ENCODE data around the gene POP7.

Gene POP7

DNA sequence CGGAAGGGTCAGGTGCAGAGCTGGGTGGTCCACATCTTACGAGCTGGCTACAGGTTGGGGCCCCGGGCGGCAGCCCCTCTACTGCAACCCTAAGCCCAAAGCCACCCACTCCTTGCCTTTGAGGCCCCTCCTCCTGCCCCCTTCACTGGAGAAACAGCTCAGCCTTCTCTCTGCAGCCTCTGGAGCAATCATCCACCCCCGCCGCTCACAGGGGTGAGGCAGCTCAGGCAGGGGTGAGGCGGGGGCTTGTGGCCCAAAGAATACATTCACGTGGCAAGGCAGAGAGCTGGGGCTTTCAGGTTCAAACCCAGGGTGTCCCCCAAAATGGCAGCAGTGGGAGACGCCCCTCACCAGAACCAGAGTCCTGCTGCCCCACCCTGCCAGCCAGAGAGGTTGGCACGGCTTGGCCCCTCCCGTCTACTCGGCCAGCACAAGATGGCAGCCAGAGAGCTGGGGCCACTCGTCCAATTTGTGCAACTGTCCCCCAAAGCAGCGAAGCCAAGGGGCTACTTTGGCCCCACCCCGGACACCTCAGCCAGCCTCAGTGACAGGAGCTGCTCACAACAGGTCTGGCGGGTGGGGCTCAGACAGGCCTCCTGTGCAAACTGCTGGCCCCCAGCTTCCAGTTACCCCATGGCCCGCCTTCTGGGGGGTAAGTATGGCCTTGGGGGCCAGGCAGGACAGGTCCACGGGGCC, 25.2 kb upstream of the POP7 start:
- no peak overlapping the region for H3K4me3 ChIP-seq (replicated peaks in 1 of 2; ENCODE audit: low read depth in 2 of 2, low read length in 2 of 2)
- no peak for DNase-seq (ENCODE audit: low read depth in 2 of 2)
- TF ChIP-seq, protein P1, sequence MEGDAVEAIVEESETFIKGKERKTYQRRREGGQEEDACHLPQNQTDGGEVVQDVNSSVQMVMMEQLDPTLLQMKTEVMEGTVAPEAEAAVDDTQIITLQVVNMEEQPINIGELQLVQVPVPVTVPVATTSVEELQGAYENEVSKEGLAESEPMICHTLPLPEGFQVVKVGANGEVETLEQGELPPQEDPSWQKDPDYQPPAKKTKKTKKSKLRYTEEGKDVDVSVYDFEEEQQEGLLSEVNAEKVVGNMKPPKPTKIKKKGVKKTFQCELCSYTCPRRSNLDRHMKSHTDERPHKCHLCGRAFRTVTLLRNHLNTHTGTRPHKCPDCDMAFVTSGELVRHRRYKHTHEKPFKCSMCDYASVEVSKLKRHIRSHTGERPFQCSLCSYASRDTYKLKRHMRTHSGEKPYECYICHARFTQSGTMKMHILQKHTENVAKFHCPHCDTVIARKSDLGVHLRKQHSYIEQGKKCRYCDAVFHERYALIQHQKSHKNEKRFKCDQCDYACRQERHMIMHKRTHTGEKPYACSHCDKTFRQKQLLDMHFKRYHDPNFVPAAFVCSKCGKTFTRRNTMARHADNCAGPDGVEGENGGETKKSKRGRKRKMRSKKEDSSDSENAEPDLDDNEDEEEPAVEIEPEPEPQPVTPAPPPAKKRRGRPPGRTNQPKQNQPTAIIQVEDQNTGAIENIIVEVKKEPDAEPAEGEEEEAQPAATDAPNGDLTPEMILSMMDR (IDR thresholded peaks at IDR 0.05; ENCODE audit: low read depth, low read length): no peak

DNA sequence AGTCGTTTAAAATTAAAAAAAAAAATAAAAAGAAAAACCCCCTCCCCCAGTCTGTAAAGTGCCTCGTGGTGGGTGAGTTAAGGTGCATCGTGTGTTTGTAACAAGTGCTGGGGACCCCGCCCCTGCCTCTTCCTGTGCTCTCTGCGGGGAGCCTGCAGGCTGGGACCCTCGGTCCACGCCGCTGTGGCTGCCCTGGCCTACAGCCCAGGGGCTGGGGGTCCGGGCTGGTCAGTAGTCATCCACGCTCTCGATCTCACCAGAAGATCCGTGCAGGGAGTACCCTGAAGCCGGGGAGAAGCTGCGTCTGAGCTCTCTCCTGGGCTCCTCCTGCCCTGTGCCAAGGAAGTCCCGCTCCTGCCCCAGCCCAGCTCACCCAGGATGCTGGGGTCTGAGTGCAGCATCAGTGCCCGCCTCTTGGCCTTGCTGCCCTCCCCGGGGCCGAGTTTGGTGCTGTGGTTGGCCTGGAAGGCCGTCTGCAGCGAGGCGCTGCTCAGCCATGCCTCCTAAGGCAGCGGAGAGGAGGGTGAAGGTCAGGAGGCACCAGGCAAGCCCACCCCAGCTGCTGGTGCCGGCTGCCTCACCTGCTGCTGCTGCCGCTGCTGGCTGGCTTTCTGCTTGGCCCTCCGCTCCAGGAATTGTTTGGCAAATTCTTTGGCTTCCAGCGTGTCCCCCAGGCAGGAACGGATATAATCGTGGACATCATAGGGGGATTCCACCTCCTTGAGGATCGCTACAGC, 24.3 kb upstream of the POP7 start:
- no peak overlapping the region for H3K4me3 ChIP-seq (replicated peaks in 1 of 2; ENCODE audit: low read depth in 2 of 2, low read length in 2 of 2)
- TF ChIP-seq, protein P1 (IDR thresholded peaks at IDR 0.05; ENCODE audit: low read depth, low read length): no peak
- no peak for DNase-seq (ENCODE audit: low read depth in 2 of 2)

DNA sequence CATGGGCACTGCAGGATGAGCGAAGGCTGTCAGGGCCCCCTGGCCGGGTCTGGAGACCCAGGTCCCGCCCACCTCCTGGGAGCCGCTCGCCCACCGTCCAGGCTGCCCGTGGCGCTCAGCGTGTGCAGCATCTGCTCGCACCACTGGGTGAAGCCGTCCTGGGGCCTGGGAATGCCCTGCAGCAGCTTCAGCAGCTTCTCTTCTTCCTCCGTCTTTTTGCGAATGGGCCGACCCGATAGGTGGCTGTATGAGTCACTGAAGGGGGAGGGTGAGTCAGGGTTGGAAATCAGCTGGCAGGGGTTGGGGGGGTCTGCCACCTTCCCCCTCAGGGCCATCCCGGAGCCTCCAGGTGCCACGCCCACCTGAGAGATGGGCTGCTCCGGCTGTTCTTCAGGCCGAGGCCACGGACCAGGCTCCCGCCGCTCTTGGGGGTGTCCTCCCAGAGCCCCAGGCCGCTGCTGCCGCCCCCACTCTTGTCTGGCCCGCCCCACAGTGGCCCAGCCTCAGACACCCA, 23.6 kb upstream of the POP7 start:
- peak in 1 of 2 donors; percentile 36 for DNase-seq (ENCODE audit: low read depth in 2 of 2)
- H3K4me3 ChIP-seq (replicated peaks in 1 of 2; ENCODE audit: low read depth in 2 of 2, low read length in 2 of 2): no peak overlapping the region

DNA sequence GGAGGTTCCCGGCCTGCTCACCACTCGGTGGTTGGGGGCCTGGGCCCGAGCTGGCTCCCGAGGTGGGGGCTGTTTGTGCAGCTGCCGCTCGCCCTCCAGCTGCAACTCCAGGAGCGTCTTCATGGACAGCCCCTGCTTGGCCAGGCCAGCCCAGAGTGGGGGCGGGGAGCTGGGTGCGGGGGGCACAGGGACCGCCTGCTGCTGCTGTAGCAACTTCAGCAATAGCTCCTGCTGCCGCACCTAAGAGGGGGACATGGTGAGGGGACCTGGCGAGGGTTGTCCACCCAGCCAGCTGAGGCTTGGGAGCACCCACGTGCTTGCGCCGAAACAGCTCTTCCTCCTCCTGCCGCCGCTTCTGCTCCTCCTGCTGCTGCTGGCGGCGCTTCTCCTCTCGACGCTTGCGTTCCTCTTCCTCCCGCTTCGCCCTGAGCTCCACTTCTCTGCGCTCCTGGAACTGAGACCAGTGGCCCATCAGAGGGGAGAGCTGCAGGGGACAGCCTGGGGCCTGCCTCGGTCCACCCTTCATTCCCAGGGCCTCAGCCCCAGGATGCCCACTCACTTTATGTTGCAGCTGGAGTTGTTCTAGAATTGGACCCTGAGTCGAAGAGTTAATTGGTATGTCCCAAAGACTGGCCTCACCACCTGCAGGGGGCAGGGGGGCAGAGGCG, 22.8 kb upstream of the POP7 start:
- no peak overlapping the region for H3K4me3 ChIP-seq (replicated peaks in 1 of 2; ENCODE audit: low read depth in 2 of 2, low read length in 2 of 2)
- no peak for DNase-seq (ENCODE audit: low read depth in 2 of 2)
- TF ChIP-seq, protein P1 (IDR thresholded peaks at IDR 0.05; ENCODE audit: low read depth, low read length): no peak

More for the DNA sequence above, 23.6 kb upstream of the POP7 start:
- TF ChIP-seq, protein P1 (IDR thresholded peaks at IDR 0.05; ENCODE audit: low read depth, low read length): no peak

DNA sequence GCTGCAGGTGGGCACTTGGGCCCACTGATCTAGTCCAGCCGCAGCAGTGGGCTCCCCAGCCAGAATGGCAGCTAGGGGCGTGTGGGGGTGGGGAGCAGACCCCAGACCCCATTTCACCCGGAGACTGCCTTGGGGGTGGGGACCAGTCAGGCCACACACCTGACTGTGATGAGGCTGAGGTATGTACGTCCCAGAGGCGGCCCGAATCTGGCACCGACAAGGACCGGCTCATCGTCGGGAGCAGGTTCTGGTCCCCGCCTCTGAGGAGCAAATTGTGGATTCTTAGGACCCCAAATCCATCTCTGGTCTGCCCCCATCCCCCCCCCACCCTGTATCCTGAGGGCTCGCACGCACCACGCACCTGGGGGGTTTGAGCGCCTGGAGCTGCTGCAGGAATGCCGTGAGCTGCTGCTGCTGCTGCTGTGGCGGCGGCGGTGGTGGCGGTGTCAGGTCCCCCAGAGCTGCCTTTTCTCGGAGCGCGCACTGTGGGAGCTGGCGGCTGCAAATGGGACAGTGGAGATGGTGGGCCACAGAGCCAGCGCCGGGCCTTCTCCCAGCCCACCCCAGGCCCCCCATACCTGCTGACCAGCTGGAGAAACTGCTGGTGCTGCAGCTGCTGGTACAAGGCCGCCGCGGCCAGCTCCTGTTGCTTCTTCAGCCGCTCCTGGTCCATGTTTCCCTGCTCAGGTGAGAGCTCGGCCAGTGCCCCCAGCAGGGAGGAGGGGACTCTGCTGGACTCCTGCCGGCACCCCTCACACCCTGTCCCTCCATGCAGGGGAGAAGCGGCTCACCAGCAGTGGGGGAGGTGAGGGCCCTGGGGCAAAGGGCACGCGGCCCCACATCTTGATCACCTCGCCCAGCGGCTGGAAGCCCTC, 22.0 kb upstream of the POP7 start:
- DNase-seq (ENCODE audit: low read depth in 2 of 2): no peak
- TF ChIP-seq, protein P1 (IDR thresholded peaks at IDR 0.05; ENCODE audit: low read depth, low read length): no peak
- H3K4me3 ChIP-seq (replicated peaks in 1 of 2; ENCODE audit: low read depth in 2 of 2, low read length in 2 of 2): no peak overlapping the region

DNA sequence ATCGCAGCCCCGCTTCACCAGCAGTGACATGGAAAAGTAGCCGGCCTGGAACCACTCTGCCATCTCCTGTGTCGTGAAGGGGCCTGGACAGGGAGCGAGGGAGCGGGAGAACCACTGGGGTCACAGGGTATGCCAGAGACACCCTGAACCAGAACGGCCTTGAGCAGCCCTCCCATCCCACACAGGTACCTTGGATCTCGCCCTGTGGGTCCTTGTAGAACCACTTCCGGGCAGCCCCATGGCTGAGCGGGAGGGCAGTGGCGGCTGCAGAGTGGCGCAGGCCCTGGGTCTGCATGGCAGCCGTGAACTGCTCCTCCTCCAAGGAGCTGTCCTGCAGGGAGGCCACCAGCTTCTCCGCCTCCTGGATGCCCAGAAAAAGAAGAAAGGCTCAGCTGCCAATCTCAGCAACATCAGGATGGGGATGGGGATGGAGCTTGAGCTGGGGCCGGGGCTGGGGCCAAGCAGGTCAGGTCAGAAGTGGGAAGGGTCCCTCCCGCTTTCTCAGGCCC, 21.3 kb upstream of the POP7 start:
- H3K4me3 ChIP-seq (replicated peaks in 1 of 2; ENCODE audit: low read depth in 2 of 2, low read length in 2 of 2): no peak overlapping the region
- DNase-seq (ENCODE audit: low read depth in 2 of 2): no peak
- TF ChIP-seq, protein P1 (IDR thresholded peaks at IDR 0.05; ENCODE audit: low read depth, low read length): no peak

Data from cardiac fibroblast (primary cell).